Lower leg skin (tissue), 4 donors: ENCODE measurements around the gene CDK15. TPM values are rescaled to one million over a fixed set of nuclear protein-coding genes. Genes with fewer than 3 reads are reported as not detected.

Experiments used
- DNase-seq, 2 donors: peaks; one replicate each; pipeline ENCODE4 v3.0.0-alpha.2; 2019; ENCODE audit warnings: low spot score in 2 of 2
- H3K4me3 ChIP-seq: fragments of 200-600 bp; sonication (generic); 2 replicates; pipeline ENCODE4 v1.5.1; 2017; ENCODE audit warnings: mild to moderate bottlenecking, low read depth; ENCODE audit not compliant: poor library complexity, severe bottlenecking
- POLR2A ChIP-seq, 2 donors: fragments of 450-650 bp; IDR thresholded peaks; one replicate each; pipeline ENCODE4 v1.6.1; 2016 to 2017; ENCODE audit warnings: antibody characterized with exemption in 2 of 2, mild to moderate bottlenecking in 1 of 2, moderate library complexity in 1 of 2
- WGBS, 2 donors: methylation state at CpG; one replicate each; pipeline ENCODE4 v1.1.5; 2018; 5-methylcytosine and 5-hydroxymethylcytosine counted together
- intact Hi-C: fragments of 100-400 bp; cut with DNase I; formaldehyde crosslinking; loops from one replicate; pipeline ENCODE4 v1.15.0; 2023; ENCODE audit warnings: low total_unique reads
- total RNA-seq, 4 donors: library from RNA; depleted of rRNA; stranded (reverse); fragments of >200 nt; gene quantifications; one replicate each; pipeline ENCODE4 v1.1.0, GENCODE V29; 2016
- TF ChIP-seq, protein P1 (sequence below), 3 donors: fragments of 450-650 bp; IDR thresholded peaks; one replicate each; pipeline ENCODE4 v1.5.1; 2016; ENCODE audit warnings: antibody characterized with exemption in 3 of 3, mild to moderate bottlenecking in 3 of 3, moderate library complexity in 2 of 3

Gene CDK15
- total RNA-seq, 4 donors from 2014 or later: 0.27 to 0.91 (median 0.38) TPM

DNA sequence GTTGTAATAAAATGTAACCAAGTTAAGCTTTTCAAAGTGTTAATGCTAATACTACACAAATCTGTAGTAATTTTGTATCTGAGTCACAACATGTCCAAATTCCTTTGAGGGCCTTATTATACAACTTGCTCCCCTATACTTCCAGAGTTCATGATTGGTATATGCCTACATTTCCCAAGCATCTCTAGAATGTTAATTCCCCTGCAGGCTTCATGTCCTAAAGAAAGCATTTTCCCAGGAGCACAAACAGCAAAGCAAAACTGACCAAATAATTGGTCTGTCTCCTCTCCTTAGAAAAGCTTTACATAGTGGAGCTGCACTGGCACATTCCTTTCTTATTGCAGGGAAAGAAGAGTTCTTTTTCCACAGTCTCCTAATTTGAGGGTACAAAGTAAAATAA is 29.3 kb upstream of the CDK15 start:
- TF ChIP-seq, protein P1, sequence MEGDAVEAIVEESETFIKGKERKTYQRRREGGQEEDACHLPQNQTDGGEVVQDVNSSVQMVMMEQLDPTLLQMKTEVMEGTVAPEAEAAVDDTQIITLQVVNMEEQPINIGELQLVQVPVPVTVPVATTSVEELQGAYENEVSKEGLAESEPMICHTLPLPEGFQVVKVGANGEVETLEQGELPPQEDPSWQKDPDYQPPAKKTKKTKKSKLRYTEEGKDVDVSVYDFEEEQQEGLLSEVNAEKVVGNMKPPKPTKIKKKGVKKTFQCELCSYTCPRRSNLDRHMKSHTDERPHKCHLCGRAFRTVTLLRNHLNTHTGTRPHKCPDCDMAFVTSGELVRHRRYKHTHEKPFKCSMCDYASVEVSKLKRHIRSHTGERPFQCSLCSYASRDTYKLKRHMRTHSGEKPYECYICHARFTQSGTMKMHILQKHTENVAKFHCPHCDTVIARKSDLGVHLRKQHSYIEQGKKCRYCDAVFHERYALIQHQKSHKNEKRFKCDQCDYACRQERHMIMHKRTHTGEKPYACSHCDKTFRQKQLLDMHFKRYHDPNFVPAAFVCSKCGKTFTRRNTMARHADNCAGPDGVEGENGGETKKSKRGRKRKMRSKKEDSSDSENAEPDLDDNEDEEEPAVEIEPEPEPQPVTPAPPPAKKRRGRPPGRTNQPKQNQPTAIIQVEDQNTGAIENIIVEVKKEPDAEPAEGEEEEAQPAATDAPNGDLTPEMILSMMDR (IDR thresholded peaks at IDR 0.05): no peak
- no peak for TF ChIP-seq POLR2A (IDR thresholded peaks at IDR 0.05)
- DNase-seq: no peak
- intact Hi-C loops: no loop called here
- H3K4me3 ChIP-seq: no peak overlapping the region

DNA sequence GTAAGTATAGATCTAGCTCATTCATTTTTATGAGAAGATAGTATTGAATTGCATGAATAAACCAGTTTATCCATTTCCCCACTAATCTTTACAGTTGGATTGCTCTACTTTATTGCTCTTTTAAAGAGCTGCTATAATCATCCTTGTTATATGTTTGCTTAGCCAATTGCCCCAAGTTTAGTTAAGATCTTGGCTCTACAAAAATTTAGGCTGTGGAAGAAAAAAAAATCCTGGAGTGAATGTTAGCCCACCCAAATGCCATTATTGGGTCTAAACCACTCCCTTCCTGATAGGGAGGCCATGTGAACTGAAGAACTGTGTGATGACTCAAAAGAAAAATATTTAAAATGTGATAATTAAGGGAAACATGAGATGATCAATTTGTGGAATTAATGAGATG is 28.5 kb upstream of the CDK15 start:
- intact Hi-C loops: no loop called here

DNA sequence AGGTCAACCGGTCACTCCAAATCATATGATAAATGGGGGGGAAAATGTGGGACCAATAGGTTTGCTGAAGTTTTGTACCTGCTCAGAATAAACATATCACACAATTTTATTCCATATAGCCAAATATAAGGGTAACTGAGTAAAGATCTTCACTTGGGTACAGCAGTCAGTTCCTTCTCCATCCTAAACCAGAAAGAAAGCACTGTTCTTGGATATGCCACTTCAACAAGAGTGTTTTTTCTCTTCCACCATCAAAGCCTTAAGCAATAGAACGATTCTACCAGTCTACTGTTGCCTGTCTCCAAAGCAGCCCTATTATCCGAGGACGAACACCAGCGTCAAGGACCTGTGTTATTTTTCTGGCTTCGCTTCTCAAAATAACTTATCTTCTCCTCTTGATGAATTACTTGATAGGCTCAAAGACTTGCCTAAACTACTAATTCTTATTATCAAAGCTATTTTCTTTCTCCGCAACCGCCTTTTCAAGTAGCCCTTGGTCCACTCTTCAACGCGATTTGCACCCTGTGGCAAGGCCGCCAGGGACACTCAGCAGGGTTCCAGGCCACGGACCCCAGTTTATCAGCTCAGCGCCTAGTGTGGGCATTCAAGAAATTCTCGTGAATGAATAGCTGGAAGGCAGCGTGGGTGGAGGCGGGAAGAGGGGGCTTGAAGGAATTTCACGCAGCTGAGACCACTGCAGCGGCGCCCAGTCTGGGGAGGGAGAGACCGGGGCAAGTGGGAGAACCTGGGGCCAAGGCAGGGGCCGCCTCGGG is 26.2 kb upstream of the CDK15 start:
- intact Hi-C loops: no loop called here
- WGBS, 2 donors: 5% methylated on average over 20 to 22 of the region's 22 CpGs
- peak overlapping the region; percentile 79 for H3K4me3 ChIP-seq
- peak in 1 of 2 donors; percentile 22 for DNase-seq
- TF ChIP-seq, protein P1 (IDR thresholded peaks at IDR 0.05): no peak
- no peak for TF ChIP-seq POLR2A (IDR thresholded peaks at IDR 0.05)

More for the DNA sequence above, 28.5 kb upstream of the CDK15 start:
- H3K4me3 ChIP-seq: no peak overlapping the region
- DNase-seq: no peak
- TF ChIP-seq, protein P1 (IDR thresholded peaks at IDR 0.05): no peak
- no peak for TF ChIP-seq POLR2A (IDR thresholded peaks at IDR 0.05)

DNA sequence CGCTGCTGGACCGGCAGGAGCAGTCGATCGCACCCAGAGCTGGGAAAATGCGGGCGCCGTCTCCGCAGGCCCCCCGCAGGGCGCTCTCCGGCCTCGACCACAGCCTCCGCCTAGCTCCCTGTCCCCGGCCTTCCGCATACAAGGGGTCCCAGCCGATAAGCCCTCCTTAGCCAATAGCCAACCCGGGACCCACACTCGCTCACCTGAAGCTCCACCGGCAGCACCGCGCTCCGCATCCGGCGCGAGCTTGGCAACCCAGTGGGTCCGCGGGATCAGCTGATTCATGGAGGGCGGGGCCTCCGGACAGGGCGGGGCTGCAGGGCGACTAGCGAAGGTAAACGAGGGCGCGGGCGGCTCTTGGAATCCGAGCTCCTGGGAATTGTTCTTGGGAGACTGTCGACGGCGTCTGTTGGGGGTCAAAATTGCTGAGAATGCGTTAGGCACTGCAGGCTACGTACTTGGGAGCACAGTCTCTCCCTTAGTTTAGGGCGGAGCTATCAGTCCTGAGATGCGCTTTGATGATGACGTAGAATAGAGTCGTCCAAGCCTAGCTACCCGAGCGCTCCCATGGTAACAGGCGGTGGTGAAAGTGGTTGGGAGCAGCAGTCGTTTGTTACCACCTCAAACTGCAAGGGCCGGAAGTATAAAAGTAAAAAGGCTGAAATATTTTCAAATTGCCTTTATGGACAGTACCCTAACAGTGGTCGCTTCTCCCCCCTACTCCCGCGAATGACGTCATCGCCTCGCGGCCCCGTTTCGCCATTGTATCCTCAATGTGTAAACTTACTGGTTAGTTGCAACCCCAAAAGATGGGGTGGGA is 25.5 kb upstream of the CDK15 start, which contains the start of gene ALS2:
Gene ALS2, minus strand, starts transcription at position 260 of the 820 bp plus-strand sequence. CDS start 12,048 bp downstream, outside the sequence.
- DNase-seq: peak; percentile 97 to 99
- H3K4me3 ChIP-seq: peak within 1 kb of the TSS; percentile 79
- WGBS, 2 donors: 0% methylated on average over 35 to 47 of the region's 60 CpGs
- intact Hi-C loops: no loop called here
- TF ChIP-seq POLR2A (IDR thresholded peaks at IDR 0.05): no peak
- TF ChIP-seq, protein P1 (IDR thresholded peaks at IDR 0.05): no peak

DNA sequence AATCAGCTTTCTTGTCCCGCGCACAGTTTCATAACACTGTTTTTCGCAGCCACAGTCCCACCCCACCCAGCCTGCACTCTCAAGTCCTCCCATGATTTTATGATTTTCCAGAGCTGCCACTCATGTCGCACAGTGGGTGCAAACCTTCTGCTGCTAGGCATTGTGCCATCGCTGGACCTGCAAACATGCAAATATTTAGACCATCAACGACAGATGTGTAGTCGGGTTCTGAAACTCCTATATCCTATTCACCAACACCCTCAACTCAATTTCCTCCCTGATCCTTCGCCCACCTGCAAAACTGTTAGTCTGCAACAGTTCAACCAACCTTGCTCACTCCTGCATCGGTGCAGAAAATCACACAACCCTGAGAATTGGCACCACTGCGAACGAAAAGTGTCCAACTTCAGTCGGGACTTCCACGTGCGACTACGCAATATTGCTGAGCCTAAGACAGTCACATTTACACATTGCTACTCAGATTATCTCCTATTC is 24.7 kb upstream of the CDK15 start:
- intact Hi-C loops: no loop called here
- no peak for DNase-seq
- 0 to 6% methylated on average over 15 of the region's 15 CpGs for WGBS, 2 donors
- no peak for TF ChIP-seq POLR2A (IDR thresholded peaks at IDR 0.05)
- TF ChIP-seq, protein P1 (IDR thresholded peaks at IDR 0.05): no peak
- H3K4me3 ChIP-seq: peak overlapping the region; percentile 79
